WTC11 (cell line): ENCODE measurements around the gene ACACA.

Experiments
- CREM ChIP-seq: sonication (generic); formaldehyde crosslinking; IDR thresholded peaks from 2 replicates; pipeline ENCODE4 v1.8.1; 2022; ENCODE audit warnings: mild to moderate bottlenecking, missing genetic modification reagents, moderate library complexity
- ESRRA ChIP-seq: sonication (generic); formaldehyde crosslinking; IDR thresholded peaks from 2 replicates; pipeline ENCODE4 v1.8.1; 2022; ENCODE audit warnings: mild to moderate bottlenecking, missing genetic modification reagents, borderline replicate concordance
- JUN ChIP-seq: sonication (generic); formaldehyde crosslinking; IDR thresholded peaks from 2 replicates; pipeline ENCODE4 v1.8.0; 2023; ENCODE audit warnings: mild to moderate bottlenecking, missing genetic modification reagents
- KAT7 ChIP-seq: sonication (generic); formaldehyde crosslinking; IDR thresholded peaks from 2 replicates; pipeline ENCODE4 v1.8.1; 2023; ENCODE audit warnings: missing genetic modification reagents, mild to moderate bottlenecking, borderline replicate concordance
- TP53 ChIP-seq: sonication (generic); formaldehyde crosslinking; IDR thresholded peaks from 2 replicates; pipeline ENCODE4 v1.8.1; 2023; ENCODE audit warnings: mild to moderate bottlenecking, missing genetic modification reagents
- ZNF263 ChIP-seq: sonication (generic); formaldehyde crosslinking; IDR thresholded peaks from 2 replicates; pipeline ENCODE4 v1.8.1; 2022; ENCODE audit warnings: low read depth, mild to moderate bottlenecking, moderate library complexity, missing genetic modification reagents
- TF ChIP-seq, protein P1 (sequence below): sonication (generic); formaldehyde crosslinking; IDR thresholded peaks from 2 replicates; pipeline ENCODE4 v1.8.1; 2023; ENCODE audit warnings: mild to moderate bottlenecking, missing genetic modification reagents, moderate library complexity
- TF ChIP-seq, protein P2 (sequence below): sonication (generic); formaldehyde crosslinking; IDR thresholded peaks from 2 replicates; pipeline ENCODE4 v1.8.1; 2023; ENCODE audit warnings: mild to moderate bottlenecking, moderate library complexity, missing genetic modification reagents
- TF ChIP-seq, protein P3 (sequence below): fragments of 200-600 bp; IDR thresholded peaks from 2 replicates; pipeline ENCODE4 v1.8.0; 2022; ENCODE audit warnings: antibody characterized with exemption
- TF ChIP-seq, protein P4 (sequence below): sonication (generic); formaldehyde crosslinking; IDR thresholded peaks from 2 replicates; pipeline ENCODE4 v1.8.0; 2022; ENCODE audit warnings: mild to moderate bottlenecking, missing genetic modification reagents

DNA sequence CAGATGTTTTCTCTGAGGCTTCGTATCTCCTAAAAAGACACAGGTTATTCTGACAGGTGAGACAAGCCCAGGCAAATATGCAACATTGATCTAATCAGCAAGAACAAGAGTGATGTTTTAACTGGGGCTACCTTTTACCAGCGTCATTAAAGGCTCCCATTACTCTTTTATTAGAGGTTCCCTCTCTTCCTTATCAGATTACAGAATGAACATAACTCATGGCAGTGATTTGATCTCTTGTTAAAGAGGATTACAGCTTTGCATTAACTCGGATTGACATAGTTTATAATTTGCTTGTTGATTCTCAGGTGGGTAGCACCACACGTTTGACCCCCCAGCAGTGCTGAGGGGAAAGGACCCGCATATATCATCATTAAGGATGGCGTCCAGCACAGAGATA lies 367.4 kb downstream of the ACACA start:
- TF ChIP-seq, protein P1, sequence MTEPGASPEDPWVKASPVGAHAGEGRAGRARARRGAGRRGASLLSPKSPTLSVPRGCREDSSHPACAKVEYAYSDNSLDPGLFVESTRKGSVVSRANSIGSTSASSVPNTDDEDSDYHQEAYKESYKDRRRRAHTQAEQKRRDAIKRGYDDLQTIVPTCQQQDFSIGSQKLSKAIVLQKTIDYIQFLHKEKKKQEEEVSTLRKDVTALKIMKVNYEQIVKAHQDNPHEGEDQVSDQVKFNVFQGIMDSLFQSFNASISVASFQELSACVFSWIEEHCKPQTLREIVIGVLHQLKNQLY (CRISPR knock-in tag): no peak
- TF ChIP-seq, protein P2, sequence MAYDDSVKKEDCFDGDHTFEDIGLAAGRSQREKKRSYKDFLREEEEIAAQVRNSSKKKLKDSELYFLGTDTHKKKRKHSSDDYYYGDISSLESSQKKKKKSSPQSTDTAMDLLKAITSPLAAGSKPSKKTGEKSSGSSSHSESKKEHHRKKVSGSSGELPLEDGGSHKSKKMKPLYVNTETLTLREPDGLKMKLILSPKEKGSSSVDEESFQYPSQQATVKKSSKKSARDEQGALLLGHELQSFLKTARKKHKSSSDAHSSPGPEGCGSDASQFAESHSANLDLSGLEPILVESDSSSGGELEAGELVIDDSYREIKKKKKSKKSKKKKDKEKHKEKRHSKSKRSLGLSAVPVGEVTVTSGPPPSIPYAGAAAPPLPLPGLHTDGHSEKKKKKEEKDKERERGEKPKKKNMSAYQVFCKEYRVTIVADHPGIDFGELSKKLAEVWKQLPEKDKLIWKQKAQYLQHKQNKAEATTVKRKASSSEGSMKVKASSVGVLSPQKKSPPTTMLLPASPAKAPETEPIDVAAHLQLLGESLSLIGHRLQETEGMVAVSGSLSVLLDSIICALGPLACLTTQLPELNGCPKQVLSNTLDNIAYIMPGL (CRISPR knock-in tag): no peak
- TF ChIP-seq, protein P3, sequence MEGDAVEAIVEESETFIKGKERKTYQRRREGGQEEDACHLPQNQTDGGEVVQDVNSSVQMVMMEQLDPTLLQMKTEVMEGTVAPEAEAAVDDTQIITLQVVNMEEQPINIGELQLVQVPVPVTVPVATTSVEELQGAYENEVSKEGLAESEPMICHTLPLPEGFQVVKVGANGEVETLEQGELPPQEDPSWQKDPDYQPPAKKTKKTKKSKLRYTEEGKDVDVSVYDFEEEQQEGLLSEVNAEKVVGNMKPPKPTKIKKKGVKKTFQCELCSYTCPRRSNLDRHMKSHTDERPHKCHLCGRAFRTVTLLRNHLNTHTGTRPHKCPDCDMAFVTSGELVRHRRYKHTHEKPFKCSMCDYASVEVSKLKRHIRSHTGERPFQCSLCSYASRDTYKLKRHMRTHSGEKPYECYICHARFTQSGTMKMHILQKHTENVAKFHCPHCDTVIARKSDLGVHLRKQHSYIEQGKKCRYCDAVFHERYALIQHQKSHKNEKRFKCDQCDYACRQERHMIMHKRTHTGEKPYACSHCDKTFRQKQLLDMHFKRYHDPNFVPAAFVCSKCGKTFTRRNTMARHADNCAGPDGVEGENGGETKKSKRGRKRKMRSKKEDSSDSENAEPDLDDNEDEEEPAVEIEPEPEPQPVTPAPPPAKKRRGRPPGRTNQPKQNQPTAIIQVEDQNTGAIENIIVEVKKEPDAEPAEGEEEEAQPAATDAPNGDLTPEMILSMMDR: no peak
- TF ChIP-seq JUN: no peak
- no peak for TF ChIP-seq ZNF263 (CRISPR knock-in tag)
- TF ChIP-seq ESRRA (CRISPR knock-in tag): no peak
- TF ChIP-seq, protein P4, sequence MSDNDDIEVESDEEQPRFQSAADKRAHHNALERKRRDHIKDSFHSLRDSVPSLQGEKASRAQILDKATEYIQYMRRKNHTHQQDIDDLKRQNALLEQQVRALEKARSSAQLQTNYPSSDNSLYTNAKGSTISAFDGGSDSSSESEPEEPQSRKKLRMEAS (CRISPR knock-in tag): no peak
- TF ChIP-seq TP53: no peak
- no peak for TF ChIP-seq CREM
- TF ChIP-seq KAT7 (CRISPR knock-in tag): no peak
